ENCODE measurements around the gene MAP4K2.

MAP4K2 gene

GRCh38 chr11:64792482-64792881, 10.5 kb downstream of the MAP4K2 start:
- no peak for TF ChIP-seq CTCF (IDR thresholded peaks at IDR 0.05; ENCODE audit: low read depth, low read length, missing control alignments)
- in situ Hi-C loops (cut with HindIII; ENCODE audit: low sequenced_read_pairs) = no loop called here
- no peak overlapping the region for H3K4me3 ChIP-seq (ENCODE audit: low read depth, low read length)
- no peak for DNase-seq (ENCODE audit: low read depth)

- in situ Hi-C loops (cut with HindIII; ENCODE audit: low sequenced_read_pairs) = no loop called here
- no peak for TF ChIP-seq CTCF (IDR thresholded peaks at IDR 0.05; ENCODE audit: low read depth, low read length, missing control alignments)
- H3K4me3 ChIP-seq (ENCODE audit: low read depth, low read length) = no peak overlapping the region
- DNase-seq (ENCODE audit: low read depth) = no peak
Measured at GRCh38 chr11:64791781-64792291, 11.2 kb downstream of the MAP4K2 start.

- in situ Hi-C loops (cut with HindIII; ENCODE audit: low sequenced_read_pairs) = no loop called here
- no peak overlapping the region for H3K4me3 ChIP-seq (ENCODE audit: low read depth, low read length)
- TF ChIP-seq CTCF (IDR thresholded peaks at IDR 0.05; ENCODE audit: low read depth, low read length, missing control alignments) = no peak
- no peak for DNase-seq (ENCODE audit: low read depth)
Measured at GRCh38 chr11:64790205-64791095, 12.6 kb downstream of the MAP4K2 start.

GRCh38 chr11:64789331-64790204, 13.4 kb downstream of the MAP4K2 start:
- no peak overlapping the region for H3K4me3 ChIP-seq (ENCODE audit: low read depth, low read length)
- DNase-seq (ENCODE audit: low read depth) = no peak
- no peak for TF ChIP-seq CTCF (IDR thresholded peaks at IDR 0.05; ENCODE audit: low read depth, low read length, missing control alignments)
- in situ Hi-C loops (cut with HindIII; ENCODE audit: low sequenced_read_pairs) = no loop called here

GRCh38 chr11:64788321-64789215, 14.4 kb downstream of the MAP4K2 start:
- DNase-seq (ENCODE audit: low read depth) = no peak
- TF ChIP-seq CTCF (IDR thresholded peaks at IDR 0.05; ENCODE audit: low read depth, low read length, missing control alignments) = no peak
- H3K4me3 ChIP-seq (ENCODE audit: low read depth, low read length) = no peak overlapping the region
- in situ Hi-C loops (cut with HindIII; ENCODE audit: low sequenced_read_pairs) = no loop called here
